Osteoblast (primary cell): ENCODE data around the gene EPHX1. TPM values are rescaled to one million over a fixed set of nuclear protein-coding genes. Genes with fewer than 3 reads are reported as not detected.

Source experiments
- DNase-seq: peaks from one replicate; pipeline ENCODE4 v3.0.0; 2011; ENCODE audit warnings: low spot score, mixed read lengths; ENCODE audit not compliant: insufficient read length; ENCODE audit errors: missing footprints
- H2AFZ ChIP-seq: 2 replicates; pipeline ENCODE4 v1.6.0; 2011; ENCODE audit warnings: mild to moderate bottlenecking, low read length
- H3K27ac ChIP-seq: 2 replicates; pipeline ENCODE4 v1.5.1; 2011; ENCODE audit warnings: mild to moderate bottlenecking, low read depth, low read length, moderate library complexity
- H3K27me3 ChIP-seq: 2 replicates; pipeline ENCODE4 v1.6.0; 2012; ENCODE audit warnings: mild to moderate bottlenecking, control low read depth, inconsistent platforms, low read length, moderate library complexity; ENCODE audit not compliant: insufficient read depth
- H3K36me3 ChIP-seq: 2 replicates; pipeline ENCODE4 v1.5.1; 2011; ENCODE audit warnings: mild to moderate bottlenecking, low read length, control low read depth, moderate library complexity; ENCODE audit not compliant: insufficient read depth
- H3K4me1 ChIP-seq: 2 replicates; pipeline ENCODE4 v1.5.1; 2011; ENCODE audit warnings: mild to moderate bottlenecking, low read length, control low read depth, moderate library complexity; ENCODE audit not compliant: insufficient read depth
- H3K4me2 ChIP-seq: 2 replicates; pipeline ENCODE4 v1.6.0; 2011; ENCODE audit warnings: mild to moderate bottlenecking, low read length; ENCODE audit not compliant: insufficient read depth
- H3K4me3 ChIP-seq: fragments of 200-600 bp; sonication (generic); 3 replicates; pipeline ENCODE4 v1.5.1; 2012; ENCODE audit warnings: mild to moderate bottlenecking, low read length, inconsistent platforms; ENCODE audit not compliant: insufficient read depth
- H3K79me2 ChIP-seq: 2 replicates; pipeline ENCODE4 v1.6.0; 2012; ENCODE audit warnings: mild to moderate bottlenecking, low read length, control low read depth, inconsistent platforms; ENCODE audit not compliant: insufficient read depth
- H3K9me3 ChIP-seq: 2 replicates; pipeline ENCODE4 v1.5.1; 2011; ENCODE audit warnings: low read depth, low read length, control low read depth
- H4K20me1 ChIP-seq: 2 replicates; pipeline ENCODE4 v1.6.0; 2012; ENCODE audit warnings: mild to moderate bottlenecking, low read length, control low read depth; ENCODE audit not compliant: insufficient read depth
- total RNA-seq: library from RNA; depleted of rRNA; stranded (reverse); fragments of >200 nt; gene quantifications from 2 replicates; pipeline ENCODE4 v1.2.3, GENCODE V29; 2012
- TF ChIP-seq, protein P1 (sequence below): IDR thresholded peaks from 2 replicates; pipeline ENCODE4 v1.5.1; 2011; ENCODE audit warnings: mild to moderate bottlenecking, low read depth, low read length, moderate library complexity; ENCODE audit errors: extremely low read depth

EPHX1 gene
- total RNA-seq, 1 donor, result 67.0 TPM

DNA sequence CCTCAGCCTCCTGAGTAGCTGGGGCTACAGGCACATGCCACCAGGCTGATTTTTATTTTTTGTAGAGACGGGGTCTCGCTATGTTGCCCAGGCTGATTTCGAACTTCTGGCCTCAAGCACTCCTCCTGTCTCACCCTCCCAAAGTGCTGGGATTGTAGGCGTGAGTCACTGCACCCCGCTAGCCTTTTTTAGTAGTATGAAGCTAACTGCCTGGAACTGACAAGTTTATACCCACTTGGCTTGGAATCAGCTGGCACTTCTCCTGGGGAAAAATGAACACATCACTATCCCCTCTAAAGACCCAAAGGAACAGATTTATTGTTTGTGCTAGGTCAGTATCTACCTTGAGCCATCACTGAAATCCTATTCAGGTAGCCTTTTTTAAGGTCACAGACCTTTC is 53.2 kb downstream of the EPHX1 start:
- TF ChIP-seq, protein P1, sequence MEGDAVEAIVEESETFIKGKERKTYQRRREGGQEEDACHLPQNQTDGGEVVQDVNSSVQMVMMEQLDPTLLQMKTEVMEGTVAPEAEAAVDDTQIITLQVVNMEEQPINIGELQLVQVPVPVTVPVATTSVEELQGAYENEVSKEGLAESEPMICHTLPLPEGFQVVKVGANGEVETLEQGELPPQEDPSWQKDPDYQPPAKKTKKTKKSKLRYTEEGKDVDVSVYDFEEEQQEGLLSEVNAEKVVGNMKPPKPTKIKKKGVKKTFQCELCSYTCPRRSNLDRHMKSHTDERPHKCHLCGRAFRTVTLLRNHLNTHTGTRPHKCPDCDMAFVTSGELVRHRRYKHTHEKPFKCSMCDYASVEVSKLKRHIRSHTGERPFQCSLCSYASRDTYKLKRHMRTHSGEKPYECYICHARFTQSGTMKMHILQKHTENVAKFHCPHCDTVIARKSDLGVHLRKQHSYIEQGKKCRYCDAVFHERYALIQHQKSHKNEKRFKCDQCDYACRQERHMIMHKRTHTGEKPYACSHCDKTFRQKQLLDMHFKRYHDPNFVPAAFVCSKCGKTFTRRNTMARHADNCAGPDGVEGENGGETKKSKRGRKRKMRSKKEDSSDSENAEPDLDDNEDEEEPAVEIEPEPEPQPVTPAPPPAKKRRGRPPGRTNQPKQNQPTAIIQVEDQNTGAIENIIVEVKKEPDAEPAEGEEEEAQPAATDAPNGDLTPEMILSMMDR, result no peak
- H3K36me3 ChIP-seq, result peaks cover 44% of the 10 kb centered on the region
- DNase-seq, result peak; percentile 82

DNA sequence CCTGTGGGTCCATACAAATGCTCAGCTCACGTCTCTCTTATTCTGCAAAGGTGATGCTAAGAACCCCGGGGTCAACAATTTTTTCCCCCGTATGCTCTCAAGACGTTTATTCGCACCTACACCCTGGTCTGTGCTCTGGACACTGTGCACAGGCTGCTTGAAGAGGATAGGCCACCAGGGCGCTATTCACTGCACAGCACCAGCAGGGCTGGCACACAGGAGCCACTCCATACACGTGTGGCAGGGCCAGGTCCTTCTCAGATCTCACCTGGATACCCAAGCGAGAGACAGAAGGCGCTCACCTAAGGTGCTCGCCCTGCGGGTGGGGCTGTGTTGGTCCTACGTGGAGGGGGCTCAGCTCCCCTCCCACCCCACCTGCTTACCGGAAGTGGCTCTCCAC is 55.6 kb downstream of the EPHX1 start:
- Histone ChIP-seq H3K9me3 (no peaks in the 10 kb centered on the region), H3K79me2 (no peaks in the 10 kb centered on the region), H3K4me2 (peak overlapping the region; percentile 36), H4K20me1 (peaks cover 21% of the 10 kb centered on the region), H3K4me1 (peaks cover 24% of the 10 kb centered on the region), H3K27me3 (no peaks in the 10 kb centered on the region), H3K4me3 (no peak overlapping the region), H2AFZ (no peak overlapping the region), H3K27ac (peak overlapping the region; percentile 51), H3K36me3 (peaks cover 38% of the 10 kb centered on the region)
- TF ChIP-seq, protein P1, result no peak
- DNase-seq, result no peak

More for the DNA sequence above, 53.2 kb downstream of the EPHX1 start:
- Histone ChIP-seq H3K4me1 (peaks cover 24% of the 10 kb centered on the region), H3K79me2 (no peaks in the 10 kb centered on the region), H3K4me2 (no peak overlapping the region), H3K27me3 (no peaks in the 10 kb centered on the region), H4K20me1 (peaks cover 21% of the 10 kb centered on the region), H3K9me3 (no peaks in the 10 kb centered on the region), H2AFZ (no peak overlapping the region), H3K4me3 (no peak overlapping the region), H3K27ac (no peak overlapping the region)

DNA sequence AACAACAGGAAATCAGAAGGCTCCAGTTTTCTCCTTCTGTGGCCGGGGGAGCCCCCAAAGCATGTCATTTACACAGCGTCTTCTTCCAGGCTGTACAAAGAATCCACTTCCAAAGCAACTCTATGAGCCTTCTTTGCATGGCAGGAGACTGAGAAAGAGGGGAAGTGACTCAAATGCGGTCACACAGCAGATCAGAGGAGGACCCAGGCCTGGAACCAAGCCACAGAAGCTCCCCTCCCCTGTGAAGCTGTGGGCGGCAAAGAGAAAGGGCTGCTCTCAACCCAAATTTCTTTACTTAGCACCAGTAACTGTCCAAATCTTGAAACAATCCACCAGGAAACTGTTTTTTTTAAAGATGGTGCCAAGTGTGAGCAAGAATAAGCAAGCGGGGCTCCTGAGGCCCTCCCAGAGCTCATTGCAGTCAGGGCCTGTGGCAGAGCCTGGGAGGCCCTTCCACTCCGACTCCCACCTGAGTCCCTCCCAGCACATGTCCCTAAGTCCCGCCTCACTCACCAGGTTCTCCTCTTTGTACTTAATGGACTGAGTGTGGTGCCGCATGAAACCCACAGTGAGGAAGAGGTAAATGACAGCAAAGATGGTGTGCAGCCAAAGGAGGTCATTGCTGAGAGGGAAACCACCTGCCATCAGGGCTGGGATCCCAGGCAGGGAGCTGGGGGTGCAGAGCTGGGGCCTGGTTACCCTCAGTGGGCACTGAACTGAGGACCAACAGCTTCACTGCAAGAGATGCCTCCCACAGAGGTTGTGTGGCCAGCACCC is 56.3 kb downstream of the EPHX1 start:
- Histone ChIP-seq H3K36me3 (peaks cover 36% of the 10 kb centered on the region), H3K27ac (peak overlapping the region; percentile 51), H2AFZ (no peak overlapping the region)

DNA sequence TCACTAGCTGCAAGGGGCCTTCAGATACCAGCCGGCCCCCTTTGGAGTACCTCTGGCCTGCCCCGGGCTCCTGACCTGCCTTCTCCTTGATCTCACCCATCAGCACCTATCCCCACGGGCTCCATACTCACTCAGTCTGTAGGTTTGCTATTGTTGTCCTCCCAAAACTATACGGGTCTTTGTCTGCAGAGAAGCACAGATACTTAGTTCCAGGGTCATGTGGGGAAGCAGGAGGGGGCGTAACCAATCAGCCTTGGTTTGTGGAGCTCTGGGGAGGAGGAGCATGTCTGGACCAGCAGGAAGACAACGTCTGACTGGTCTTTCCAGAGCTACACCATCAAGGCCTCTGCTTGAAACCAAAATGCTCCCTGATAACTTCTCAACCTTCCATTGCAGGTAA is 57.1 kb downstream of the EPHX1 start:
- H3K79me2 ChIP-seq, result no peaks in the 10 kb centered on the region
- H3K36me3 ChIP-seq, result peaks cover 30% of the 10 kb centered on the region
- no peak overlapping the region for H2AFZ ChIP-seq
- H3K4me2 ChIP-seq, result no peak overlapping the region
- TF ChIP-seq, protein P1, result no peak
- H3K4me1 ChIP-seq, result peaks cover 37% of the 10 kb centered on the region
- no peaks in the 10 kb centered on the region for H3K27me3 ChIP-seq
- no peak overlapping the region for H3K27ac ChIP-seq
- H4K20me1 ChIP-seq, result peaks cover 18% of the 10 kb centered on the region
- peak; percentile 74 for DNase-seq
- no peaks in the 10 kb centered on the region for H3K9me3 ChIP-seq
- H3K4me3 ChIP-seq, result no peak overlapping the region

More for the DNA sequence above, 56.3 kb downstream of the EPHX1 start:
- peak; percentile 91 for DNase-seq
- Histone ChIP-seq H3K79me2 (no peaks in the 10 kb centered on the region), H3K4me1 (peaks cover 30% of the 10 kb centered on the region), H4K20me1 (peaks cover 18% of the 10 kb centered on the region), H3K4me2 (peak overlapping the region; percentile 36), H3K4me3 (no peak overlapping the region), H3K27me3 (no peaks in the 10 kb centered on the region), H3K9me3 (no peaks in the 10 kb centered on the region)
- TF ChIP-seq, protein P1, result no peak
